HG03439 (cell line): ENCODE measurements around the gene REV3L.
A peak's percentile ranks its signal among the peaks of the same experiment; 100 is the strongest.

ENCODE experiments used
- ATAC-seq: cut with Tn5 transposase; IDR thresholded peaks from one replicate; pipeline ENCODE4 v1.9.1; 2021; ENCODE audit warnings: mild to moderate bottlenecking, moderate library complexity; ENCODE audit not compliant: unreplicated experiment

Gene REV3L

GRCh38 chr6:111382476-111383294 lies 100.3 kb downstream of the REV3L start:
- no peak for ATAC-seq

GRCh38 chr6:111381728-111382127 lies 101.3 kb downstream of the REV3L start:
- ATAC-seq = no peak

GRCh38 chr6:111381123-111381522 lies 101.9 kb downstream of the REV3L start:
- no peak for ATAC-seq

- ATAC-seq = no peak
Measured at GRCh38 chr6:111379831-111380230, 103.2 kb downstream of the REV3L start.

- no peak for ATAC-seq
Measured at GRCh38 chr6:111379302-111379701, 103.7 kb downstream of the REV3L start.

GRCh38 chr6:111377558-111378120 lies 105.4 kb downstream of the REV3L start:
- no peak for ATAC-seq

- ATAC-seq = no peak
Measured at GRCh38 chr6:111367393-111368088, 115.5 kb downstream of the REV3L start.

- ATAC-seq = no peak
Measured at GRCh38 chr6:111361648-111362047, 121.4 kb downstream of the REV3L start.

- ATAC-seq = no peak
Measured at GRCh38 chr6:111358454-111358853, 124.6 kb downstream of the REV3L start.

GRCh38 chr6:111357705-111358104 lies 125.3 kb downstream of the REV3L start:
- no peak for ATAC-seq

- no peak for ATAC-seq
Measured at GRCh38 chr6:111356551-111356950, 126.5 kb downstream of the REV3L start.

- no peak for ATAC-seq
Measured at GRCh38 chr6:111354758-111355555, 128.1 kb downstream of the REV3L start.

- no peak for ATAC-seq
Measured at GRCh38 chr6:111353912-111354462, 129.0 kb downstream of the REV3L start.

GRCh38 chr6:111347589-111347988 lies 135.4 kb downstream of the REV3L start:
- ATAC-seq = no peak

- ATAC-seq = no peak
Measured at GRCh38 chr6:111342913-111343312, 140.1 kb downstream of the REV3L start.

GRCh38 chr6:111339294-111339693 lies 143.7 kb downstream of the REV3L start:
- no peak for ATAC-seq

- ATAC-seq = peak; percentile 96
Measured at GRCh38 chr6:111338843-111339242, 144.2 kb downstream of the REV3L start.

- no peak for ATAC-seq
Measured at GRCh38 chr6:111337829-111338236, 145.2 kb downstream of the REV3L start.

- ATAC-seq = peak; percentile 87
Measured at GRCh38 chr6:111329882-111330633, 153.0 kb downstream of the REV3L start.

- ATAC-seq = no peak
Measured at GRCh38 chr6:111326563-111326962, 156.5 kb downstream of the REV3L start.
